GM10847 (cell line): Measurements from ENCODE around the gene GATB.

Source experiments
- POLR2A ChIP-seq: IDR thresholded peaks from 2 replicates; pipeline ENCODE4 v1.6.1; 2011; ENCODE audit not compliant: insufficient read length; ENCODE audit errors: extremely low read depth

GATB gene

DNA sequence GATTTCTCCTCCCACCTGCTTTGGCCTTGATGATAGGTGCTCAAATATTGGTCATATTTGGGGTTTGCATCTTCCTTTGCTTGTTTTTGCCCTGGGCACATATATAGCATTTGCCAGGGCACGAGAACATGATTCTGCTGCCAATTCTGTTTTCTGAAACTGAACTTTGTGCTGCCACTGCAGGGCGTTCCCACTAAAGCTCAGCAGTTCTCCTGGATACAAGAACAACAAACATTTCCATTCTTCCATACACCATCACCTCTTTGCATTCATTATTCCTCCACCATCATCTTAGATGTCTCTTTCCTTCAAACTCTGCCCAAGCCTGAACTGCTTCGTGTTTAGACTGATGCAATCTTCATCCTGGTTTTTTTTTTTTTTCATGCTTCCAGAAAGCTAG, 36.3 kb upstream of the GATB start:
- no peak for TF ChIP-seq POLR2A

DNA sequence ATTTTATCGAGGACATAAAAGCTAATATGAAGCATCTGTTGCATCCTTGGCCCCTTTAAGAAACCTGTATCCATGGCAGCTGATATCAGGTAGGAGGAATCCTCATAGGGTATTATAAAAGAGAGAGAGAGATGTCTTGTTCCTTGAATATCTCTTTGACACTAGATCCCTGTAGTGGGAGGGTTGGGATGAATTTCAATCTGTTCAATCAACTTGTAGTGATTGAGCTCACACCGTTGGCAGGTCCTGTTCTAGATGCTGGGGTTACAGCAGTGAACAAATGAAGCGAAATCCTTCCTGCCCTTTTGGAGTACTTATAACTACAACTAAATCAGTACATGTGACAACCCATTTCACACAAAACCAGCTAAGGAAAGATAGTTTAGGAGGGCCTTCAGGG, 35.3 kb upstream of the GATB start:
- no peak for TF ChIP-seq POLR2A

DNA sequence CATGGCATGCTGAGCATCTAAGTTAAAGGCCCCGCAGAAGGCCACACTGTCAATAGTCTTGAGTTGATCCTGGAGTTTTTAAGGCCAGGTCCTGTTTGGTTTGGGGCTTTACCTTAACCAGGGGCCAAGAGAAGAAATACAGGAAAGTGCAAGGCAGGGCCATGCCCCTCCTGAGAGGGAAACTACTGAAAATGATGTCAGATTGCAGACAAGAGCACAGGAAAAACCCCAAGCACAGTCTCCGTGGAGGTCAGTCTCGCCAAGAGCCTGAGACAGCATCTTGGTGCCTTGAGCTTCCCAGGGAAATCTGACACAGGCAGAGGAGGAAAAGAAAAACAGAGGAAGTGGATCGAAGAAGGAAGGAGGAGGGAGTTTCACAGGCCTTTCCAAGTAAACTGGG, 32.2 kb upstream of the GATB start:
- no peak for TF ChIP-seq POLR2A

DNA sequence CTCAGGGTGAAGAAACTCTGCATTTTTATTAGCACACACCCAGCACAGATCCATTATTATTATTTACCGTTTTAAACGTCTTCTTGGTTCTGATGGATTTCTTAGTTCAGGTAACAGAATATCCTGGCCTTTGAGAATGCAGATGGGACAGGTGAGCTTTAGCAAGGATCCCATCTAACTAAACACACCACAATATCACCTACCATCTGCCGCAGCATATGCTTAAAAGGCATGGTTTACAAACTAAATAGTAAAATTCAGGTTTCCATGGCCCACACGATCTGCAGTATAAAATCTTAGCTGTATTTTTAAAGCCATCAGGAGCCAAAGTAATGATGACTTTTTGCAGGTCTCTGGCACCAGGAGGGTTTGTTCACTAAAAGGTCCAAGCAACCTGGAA, 31.7 kb upstream of the GATB start:
- no peak for TF ChIP-seq POLR2A

DNA sequence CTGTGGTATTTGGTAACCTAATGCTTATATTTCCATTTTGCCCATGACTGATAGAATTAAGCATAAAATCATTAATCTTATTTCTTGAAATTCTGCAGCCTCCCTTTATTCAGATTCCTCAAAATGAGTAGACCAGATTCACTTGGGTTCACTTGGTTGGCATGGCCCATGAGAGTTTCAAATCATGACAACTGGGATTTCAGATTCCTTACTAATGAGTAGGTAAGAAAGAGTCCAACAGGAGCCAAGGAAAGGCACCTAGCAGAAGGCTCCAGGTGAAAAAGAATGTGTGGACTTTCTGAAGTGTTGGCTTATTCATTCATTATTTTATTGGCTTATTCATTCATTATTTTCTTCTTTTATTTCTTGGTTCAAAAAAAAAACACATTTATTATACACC, 27.2 kb upstream of the GATB start:
- TF ChIP-seq POLR2A = no peak

DNA sequence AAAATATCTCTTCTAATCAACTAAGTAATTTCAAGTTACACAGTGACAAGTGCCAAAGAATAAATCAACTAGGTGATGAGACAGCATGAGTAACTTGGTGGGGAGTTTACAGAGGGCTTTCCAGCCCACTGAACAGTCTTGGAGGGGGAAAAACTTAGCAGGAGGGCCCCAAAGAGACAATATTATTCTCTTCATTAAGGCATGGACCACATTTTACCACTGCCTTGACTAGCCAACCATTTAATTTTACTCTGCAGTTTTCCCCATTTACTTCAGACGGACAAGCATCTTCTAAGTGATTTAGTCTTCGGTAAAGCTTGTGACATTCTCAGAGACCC, 25.3 kb upstream of the GATB start:
- TF ChIP-seq POLR2A = no peak

DNA sequence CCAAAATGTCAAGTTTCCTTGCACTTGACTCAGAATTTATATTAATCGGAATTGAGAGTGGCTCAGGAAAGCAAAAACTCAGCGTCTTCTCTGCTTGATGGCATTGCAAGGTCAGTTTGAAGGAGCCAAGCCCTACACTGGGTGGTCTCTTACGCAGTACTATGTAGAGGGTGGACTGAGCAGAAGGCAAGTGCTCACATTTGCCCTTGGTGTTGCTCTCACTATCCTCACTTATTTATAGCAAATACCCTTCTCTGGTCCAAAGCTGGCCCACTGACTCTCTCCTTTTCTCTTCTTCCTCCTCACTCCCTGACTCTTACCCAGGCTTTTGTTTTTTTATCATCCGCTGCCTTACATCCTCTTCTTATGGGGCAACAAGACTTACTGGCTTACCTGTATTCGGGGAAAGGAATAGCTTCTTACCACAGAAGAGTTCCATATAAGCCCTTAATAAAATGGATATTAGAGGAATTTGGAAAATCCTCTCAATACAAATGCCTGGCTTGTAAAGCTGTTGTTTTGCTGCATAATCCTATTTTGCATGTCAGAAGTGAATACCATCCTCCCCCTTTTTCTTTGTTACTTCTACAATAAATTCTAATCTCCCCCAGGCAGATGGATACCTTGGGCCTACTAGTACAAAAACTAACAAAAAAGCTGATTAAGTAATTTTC, 24.8 kb upstream of the GATB start:
- TF ChIP-seq POLR2A = no peak

DNA sequence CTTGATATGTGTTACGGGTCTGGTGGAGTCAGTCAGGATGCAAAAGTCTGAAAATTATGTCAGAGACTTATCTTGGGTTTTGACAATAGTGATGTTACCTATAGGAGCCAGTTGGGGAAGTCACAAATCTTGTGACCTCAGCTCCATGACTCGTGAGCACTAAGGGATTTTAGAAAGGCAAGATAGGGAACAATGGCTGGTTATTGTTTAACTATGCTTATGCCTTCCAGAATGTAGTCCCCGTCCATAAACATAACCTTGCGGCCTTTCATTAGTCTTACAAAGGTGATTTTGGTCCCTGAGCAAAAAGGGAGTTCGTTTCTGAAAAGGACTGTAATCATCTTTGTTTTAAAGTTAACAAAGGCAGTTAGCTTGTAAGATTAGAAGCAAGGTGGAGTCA, 23.9 kb upstream of the GATB start:
- TF ChIP-seq POLR2A = no peak

DNA sequence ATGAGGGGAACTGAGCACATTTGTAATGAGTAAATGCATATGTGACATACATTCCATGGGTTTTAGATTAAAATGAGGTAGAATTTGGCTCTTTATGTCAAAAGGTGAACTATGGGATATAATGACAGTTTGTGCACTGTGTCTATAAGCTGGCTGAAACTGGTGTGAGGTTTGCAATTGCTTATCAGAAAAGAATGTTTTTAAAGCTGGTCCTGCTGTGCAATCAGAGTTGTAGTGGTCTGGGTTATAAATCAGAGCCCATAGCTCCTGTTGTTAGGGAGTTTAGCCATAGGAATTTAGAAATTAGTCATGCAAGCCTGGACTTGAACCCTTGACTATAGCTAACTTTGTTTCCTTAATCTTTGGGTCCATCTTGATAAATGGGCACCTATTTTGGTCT, 23.1 kb upstream of the GATB start:
- TF ChIP-seq POLR2A = no peak

DNA sequence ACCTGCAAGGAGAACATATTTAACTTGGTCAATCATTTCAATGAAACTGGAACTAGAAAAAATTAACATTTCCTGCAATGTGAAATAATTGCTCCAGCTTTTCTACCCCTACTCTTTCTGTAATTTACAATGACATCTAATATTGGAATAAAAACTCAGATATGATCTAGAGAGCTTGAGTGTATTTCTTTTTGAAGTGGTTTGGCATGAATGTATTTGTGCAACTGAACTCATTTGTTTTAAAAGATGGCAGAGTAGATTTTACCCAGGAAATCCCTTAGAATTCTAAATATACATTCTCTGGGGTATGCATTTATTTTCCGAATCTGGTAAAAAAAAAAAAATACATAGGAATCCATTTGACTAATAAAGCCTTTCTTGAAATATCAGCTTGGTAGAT, 21.5 kb upstream of the GATB start:
- no peak for TF ChIP-seq POLR2A

DNA sequence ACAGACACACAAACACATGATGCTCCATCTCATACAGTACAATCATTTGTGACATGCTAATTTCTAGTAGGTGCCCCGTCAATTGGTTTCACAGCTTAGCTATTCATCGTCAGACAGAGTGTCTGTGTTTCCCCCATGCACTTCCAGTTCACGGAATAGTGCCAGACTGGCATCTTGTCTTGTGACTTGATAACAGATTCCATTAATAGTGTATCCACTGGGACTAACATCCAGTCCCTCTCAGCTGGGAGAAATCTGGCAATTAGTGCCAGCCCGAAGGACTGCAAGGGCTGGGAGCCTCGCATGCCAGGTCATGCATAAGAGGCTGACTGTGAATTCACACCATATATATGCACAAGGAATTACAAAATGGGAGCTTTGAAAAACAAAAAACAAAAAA, 20.2 kb upstream of the GATB start:
- TF ChIP-seq POLR2A = no peak

DNA sequence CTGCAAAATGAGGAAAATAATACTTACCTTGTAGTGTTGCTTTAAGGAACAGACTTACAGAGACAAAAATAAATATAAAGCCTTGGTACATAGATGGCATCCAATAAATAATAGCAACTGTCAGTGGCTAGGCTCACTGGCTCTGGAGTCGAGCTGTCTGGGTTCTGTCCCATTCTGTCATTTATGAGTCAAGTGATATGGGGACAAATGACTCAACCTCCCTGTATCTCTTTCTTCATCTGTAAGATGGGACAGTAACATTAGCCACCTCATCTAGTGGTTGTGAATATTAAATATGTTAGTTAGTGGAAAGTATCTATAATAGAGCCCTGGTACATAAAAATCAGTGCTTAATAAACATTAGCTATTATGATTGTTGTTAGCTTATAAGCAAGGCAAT, 16.7 kb upstream of the GATB start:
- TF ChIP-seq POLR2A = no peak

DNA sequence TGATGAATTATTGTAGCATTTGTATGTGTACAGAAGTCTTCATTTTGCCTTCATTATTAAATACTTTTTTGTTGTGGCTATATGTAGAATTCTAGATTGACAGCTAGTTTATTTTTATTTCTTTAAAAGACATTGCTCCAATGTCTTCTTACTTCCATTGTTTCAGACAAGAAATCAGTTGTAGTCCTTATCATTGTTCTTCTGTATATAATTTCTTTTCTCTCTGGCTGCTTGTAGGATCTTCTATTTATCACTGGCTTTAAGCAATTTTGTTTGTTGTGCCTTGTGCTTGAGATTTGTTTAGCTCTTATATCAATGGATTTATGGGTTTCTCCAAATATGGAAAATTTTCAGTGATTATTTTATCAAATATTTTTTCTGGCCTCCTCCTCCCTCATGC, 13.5 kb upstream of the GATB start:
- TF ChIP-seq POLR2A = no peak

DNA sequence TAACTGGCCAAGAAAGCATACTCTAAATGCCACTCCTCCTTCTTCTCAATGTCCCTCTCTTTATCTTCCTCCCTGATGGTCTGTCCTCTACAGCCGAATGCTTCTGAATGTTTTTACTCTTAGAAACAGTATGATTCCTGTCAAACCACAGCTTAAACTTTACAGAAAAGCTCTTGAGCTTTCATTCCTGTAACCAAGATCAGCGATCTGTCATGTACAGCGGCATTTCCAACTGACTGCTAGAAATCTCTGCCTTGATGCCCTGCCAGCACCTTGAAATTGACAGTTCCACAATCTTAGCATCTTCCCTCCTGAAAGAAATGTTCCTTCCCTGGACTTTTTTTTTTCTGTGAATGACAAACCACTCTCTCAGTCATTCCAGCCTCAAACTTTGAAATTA, 11.5 kb upstream of the GATB start:
- no peak for TF ChIP-seq POLR2A

DNA sequence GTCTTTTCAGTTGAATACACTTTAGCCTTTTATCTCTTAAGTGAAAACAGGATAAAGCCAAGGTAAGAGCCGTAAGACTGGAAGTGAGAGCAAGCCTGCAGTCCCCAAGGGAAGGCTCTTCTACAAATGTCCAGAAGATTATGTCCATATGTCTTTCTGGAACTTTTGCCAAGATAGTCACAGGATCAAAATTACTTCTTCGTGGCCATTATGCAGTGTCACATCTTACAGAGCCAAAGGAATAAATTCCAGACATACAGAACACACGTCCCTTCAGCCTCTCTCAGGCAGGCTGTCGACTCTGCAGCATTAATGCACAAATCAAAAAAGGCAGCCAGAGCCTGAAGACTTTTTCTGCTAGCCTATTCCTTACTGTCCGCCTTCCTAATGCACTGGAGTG, 10.9 kb upstream of the GATB start:
- no peak for TF ChIP-seq POLR2A

DNA sequence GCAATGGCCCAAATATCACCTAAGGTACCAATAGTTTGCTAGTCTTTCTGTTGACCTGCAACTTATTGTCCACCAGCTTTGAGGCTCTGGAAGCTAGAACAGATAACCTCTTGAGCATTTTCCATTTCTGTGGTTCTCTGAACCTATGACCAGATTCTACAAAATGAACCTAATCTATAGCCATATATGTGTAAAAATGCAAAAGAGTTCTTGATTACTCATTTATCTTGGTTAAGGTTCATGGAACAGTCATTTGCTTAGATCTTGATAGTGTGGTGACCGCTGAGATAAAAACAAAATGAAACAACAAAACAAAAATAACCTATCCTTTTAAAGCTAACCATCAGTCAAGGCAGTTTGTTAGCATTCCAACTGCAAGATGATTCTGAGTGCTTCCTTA, 9.3 kb upstream of the GATB start:
- no peak for TF ChIP-seq POLR2A

DNA sequence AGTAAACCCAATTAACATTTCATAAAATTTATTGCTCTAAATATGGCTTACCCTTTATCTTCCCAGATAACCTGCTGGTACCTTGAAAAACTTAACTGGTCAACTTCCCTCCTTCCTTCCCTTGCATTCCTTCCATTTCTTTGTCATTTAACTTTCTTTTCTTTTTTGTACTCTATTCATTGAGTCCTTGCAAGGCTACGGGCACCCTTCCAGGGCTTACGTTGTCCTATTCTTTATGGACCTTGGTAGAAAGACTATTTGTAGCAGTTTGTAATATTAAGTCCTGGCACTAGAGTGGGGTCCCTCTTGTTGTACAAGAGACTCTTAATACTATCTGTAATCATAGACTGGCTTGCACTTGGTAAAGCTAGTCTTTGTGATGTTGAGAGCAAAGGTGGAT, 8.0 kb upstream of the GATB start:
- TF ChIP-seq POLR2A = no peak

DNA sequence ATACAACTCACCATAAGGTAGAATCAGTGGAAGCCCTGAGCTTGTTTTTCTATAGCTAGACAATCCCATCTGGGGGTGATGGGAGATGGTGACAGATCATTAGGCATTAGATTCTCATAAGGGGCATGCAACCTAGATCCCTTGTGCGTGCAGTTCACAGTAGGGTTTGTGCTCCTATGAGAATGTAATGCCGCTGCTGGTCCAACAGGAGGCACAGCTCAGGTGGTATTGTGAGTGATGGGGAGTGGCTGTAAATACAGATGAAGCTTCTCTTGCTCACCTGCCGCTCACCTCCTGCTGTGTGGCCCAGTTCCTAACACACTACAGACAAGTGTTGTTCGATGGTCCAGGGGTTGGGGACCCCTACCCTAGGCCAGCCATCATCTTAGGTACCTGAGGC, 5.9 kb upstream of the GATB start:
- TF ChIP-seq POLR2A = no peak
